Activated CD8-positive, alpha-beta memory T cell treated with anti-CD3 and anti-CD28 coated beads, Interleukin-2, amount 50 U/mL, for 48 hours (primary cell): ENCODE measurements around the gene MKS1.

Experiments
- DNase-seq: peaks from one replicate; pipeline ENCODE4 v3.0.0-alpha.2; 2020

MKS1 gene

DNA sequence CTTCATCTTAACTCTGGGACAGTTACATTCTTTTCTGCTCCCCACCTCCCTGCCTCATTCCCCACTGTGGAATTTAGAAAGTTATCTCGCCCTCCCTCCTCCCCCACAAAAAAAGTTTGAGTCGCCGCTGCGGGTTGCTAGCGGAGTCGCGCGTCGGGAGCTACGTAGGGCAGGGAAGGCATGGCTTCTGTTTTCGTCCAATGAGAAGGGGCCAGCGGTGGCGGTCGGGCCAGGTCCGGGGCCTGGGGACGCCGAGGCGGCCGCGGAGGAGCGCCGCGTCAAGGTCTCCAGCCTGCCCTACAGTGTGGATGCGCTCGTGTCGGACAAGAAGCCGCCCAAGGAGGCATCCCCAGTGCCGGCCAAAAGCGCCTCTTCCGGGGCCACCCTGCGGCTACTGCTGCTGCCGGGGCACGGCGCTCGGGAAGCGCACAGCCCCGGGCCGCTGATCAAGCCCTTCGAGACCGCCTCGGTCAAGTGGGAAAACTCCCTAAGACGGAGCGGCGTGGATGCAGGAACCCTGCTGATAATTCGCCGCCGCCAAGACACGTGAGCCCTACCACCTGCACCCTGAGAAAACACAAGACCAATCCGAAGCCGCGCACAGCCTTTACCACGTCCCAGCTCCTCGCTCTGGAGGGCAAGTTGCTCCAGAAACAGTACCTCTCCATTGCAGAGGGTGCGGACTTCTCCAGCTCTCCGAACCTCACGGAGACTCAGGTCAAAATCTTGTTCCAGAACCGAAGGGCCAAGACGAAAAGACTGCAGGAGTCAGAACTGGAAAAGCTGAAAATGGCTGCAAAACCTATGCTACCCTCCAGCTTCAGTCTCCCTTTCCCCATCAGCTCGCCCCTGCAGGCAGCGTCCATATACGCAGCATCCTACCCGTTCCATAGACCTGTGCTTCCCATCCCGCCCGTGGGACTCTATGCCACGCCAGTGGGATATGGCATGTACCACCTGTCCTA is 61.9 kb downstream of the MKS1 start:
- DNase-seq, result peak; percentile 83
